Activated naive CD8-positive, alpha-beta T cell (primary cell): ENCODE results near the gene CSNK1E.
A peak's percentile ranks its signal among the peaks of the same experiment; 100 is the strongest.
"Not testable (repeated sequence)": the region's sequence is repeated elsewhere in the genome, so short reads cannot be mapped to it uniquely, and the experiment has no call there.

Experiments used
- H3K27ac Mint-ChIP-seq: one replicate; pipeline ENCODE4 v1.8.0; 2021; ENCODE audit warnings: mixed read lengths
- H3K27me3 Mint-ChIP-seq: one replicate; pipeline ENCODE4 v1.8.0; 2021; ENCODE audit warnings: mixed read lengths
- H3K36me3 Mint-ChIP-seq: one replicate; pipeline ENCODE4 v1.8.0; 2021; ENCODE audit warnings: mixed read lengths
- H3K4me1 Mint-ChIP-seq: one replicate; pipeline ENCODE4 v1.8.0; 2021; ENCODE audit warnings: low read depth, mixed read lengths
- H3K4me3 Mint-ChIP-seq: one replicate; pipeline ENCODE4 v1.8.0; 2021; ENCODE audit warnings: mild to moderate bottlenecking, mixed read lengths
- H3K9me3 Mint-ChIP-seq: one replicate; pipeline ENCODE4 v1.8.0; 2021; ENCODE audit warnings: low read depth, mixed read lengths

Gene CSNK1E

DNA sequence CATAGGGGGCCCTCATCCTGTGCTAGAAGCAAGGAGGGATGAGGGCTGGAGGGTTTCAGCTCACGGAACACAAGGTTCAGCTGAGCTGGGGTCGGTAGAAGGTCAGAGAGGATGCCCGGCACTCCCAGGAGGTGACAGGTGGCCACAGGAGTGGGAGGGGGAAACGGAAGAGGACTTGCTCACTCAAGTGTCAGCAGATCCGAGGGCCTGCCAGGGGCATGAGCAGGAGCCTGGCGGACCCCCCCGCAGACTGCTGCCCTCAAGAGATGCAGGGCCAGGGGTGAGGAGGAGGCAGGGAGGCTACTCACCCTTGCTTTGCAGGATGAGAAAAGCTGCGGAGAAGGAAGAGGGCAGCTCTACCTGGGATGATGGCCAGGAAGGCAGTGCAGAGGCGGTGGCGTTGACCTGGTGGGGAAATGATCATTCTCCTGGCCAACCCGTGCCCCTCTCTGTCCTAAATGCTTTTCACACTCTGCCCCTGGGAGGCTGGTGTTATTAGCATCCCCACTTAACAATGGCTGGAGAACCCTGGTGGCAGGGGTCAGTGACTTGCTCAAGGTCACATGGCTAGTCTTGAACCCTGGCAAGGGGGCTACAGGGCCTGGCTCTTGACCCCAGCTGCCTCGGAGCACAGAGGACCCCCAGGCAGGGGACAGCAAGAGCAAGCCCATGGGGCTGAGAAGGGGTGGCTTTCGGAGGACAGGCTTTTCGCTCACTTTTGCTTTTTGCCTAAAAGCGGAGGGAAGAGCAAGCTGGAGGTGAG is 30.1 kb upstream of the CSNK1E start:
- Mint-ChIP-seq H3K4me1 (no peaks in the 10 kb centered on the region), H3K27ac (no peak overlapping the region), H3K9me3 (no peaks in the 10 kb centered on the region), H3K4me3 (no peak overlapping the region), H3K36me3 (no peaks in the 10 kb centered on the region), H3K27me3 (peaks cover 6% of the 10 kb centered on the region)

DNA sequence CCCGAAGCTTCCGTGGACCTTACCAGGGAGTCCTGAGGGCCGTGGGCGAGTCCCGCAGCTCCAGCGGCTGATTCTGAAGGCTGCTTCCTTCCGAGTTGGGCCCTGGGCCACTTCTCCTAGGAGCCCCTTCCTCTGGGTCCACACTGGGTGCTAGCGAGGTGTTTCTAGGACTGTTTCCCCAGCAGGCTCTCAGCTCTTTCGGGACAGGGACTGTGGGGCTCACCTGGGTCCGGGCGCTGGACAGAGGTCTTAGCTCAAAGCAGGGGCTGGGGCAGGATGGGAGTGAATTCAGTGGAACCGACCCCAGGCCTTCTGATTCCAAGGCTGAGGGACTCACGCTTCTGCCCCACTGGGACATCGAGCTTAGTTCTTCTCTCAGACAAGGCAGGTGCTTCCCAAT is 29.3 kb upstream of the CSNK1E start:
- H3K4me3 Mint-ChIP-seq, result no peak overlapping the region
- no peaks in the 10 kb centered on the region for H3K4me1 Mint-ChIP-seq
- no peaks in the 10 kb centered on the region for H3K36me3 Mint-ChIP-seq
- no peaks in the 10 kb centered on the region for H3K9me3 Mint-ChIP-seq
- H3K27me3 Mint-ChIP-seq, result peaks cover 6% of the 10 kb centered on the region
- H3K27ac Mint-ChIP-seq, result no peak overlapping the region

DNA sequence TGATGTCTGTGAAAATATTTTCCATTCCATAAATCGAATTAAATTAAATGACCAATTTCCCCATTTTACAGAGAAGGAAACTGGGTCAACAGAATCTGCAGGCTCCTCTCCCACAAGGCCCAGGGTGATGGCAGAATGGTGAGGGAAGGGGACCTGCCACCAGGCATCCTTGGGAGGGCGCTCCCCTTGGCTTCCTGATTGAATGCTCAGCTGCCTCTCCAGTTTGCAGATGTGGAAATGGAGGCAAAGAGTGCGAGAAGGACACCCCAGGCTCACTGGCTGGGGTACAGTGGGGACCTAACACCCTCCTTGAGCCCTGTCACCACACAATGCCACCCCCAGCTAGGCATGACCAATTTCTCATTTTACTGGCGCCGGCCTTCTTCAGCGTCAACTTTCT is 28.5 kb upstream of the CSNK1E start:
- H3K36me3 Mint-ChIP-seq, result no peaks in the 10 kb centered on the region
- no peaks in the 10 kb centered on the region for H3K4me1 Mint-ChIP-seq
- no peaks in the 10 kb centered on the region for H3K9me3 Mint-ChIP-seq
- no peak overlapping the region for H3K27ac Mint-ChIP-seq
- no peak overlapping the region for H3K4me3 Mint-ChIP-seq
- H3K27me3 Mint-ChIP-seq, result peaks cover 6% of the 10 kb centered on the region

- H3K27ac Mint-ChIP-seq, H3K27me3 Mint-ChIP-seq, H3K4me3 Mint-ChIP-seq, H3K9me3 Mint-ChIP-seq, H3K36me3 Mint-ChIP-seq, H3K4me1 Mint-ChIP-seq: not testable (repeated sequence)
These were observed 22.7 kb upstream of the CSNK1E start for GRCh38 chr22:38339893-38340292.

- H3K27ac Mint-ChIP-seq, result no peak overlapping the region
- no peaks in the 10 kb centered on the region for H3K9me3 Mint-ChIP-seq
- no peak overlapping the region for H3K4me3 Mint-ChIP-seq
- H3K36me3 Mint-ChIP-seq, result no peaks in the 10 kb centered on the region
- peaks cover 2% of the 10 kb centered on the region for H3K27me3 Mint-ChIP-seq
- H3K4me1 Mint-ChIP-seq, result peaks cover 2% of the 10 kb centered on the region
These were observed 21.6 kb upstream of the CSNK1E start for GRCh38 chr22:38338772-38339379.

- H3K36me3 Mint-ChIP-seq, result no peaks in the 10 kb centered on the region
- H3K9me3 Mint-ChIP-seq, result no peaks in the 10 kb centered on the region
- no peak overlapping the region for H3K27ac Mint-ChIP-seq
- peaks cover 2% of the 10 kb centered on the region for H3K27me3 Mint-ChIP-seq
- peak overlapping the region; percentile 82 for H3K4me3 Mint-ChIP-seq
- H3K4me1 Mint-ChIP-seq, result peaks cover 2% of the 10 kb centered on the region
These were observed 19.5 kb upstream of the CSNK1E start for GRCh38 chr22:38336699-38337098.

DNA sequence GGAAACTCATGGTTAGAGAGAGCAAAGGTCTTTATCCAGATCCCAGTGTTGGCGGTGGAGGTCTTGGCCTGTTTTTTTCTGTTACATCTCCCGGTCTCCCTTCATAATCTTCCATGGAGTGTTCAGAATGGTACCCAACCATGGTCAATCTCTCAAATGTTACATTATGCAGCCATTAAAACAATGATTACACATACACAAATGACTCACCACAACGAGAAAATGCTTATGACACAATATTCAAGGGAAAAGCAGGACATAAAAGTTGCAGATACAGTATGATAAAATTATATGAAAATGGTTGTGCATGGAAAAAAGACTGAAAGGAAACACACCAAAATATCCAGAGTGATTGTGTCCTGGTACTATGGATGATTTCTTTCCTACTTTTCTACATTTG is 17.8 kb upstream of the CSNK1E start:
- H3K27ac Mint-ChIP-seq, result no peak overlapping the region
- H3K4me1 Mint-ChIP-seq, result peaks cover 2% of the 10 kb centered on the region
- H3K4me3 Mint-ChIP-seq, result peak overlapping the region; percentile 44
- peaks cover 2% of the 10 kb centered on the region for H3K27me3 Mint-ChIP-seq
- H3K9me3 Mint-ChIP-seq, result no peaks in the 10 kb centered on the region
- no peaks in the 10 kb centered on the region for H3K36me3 Mint-ChIP-seq

- Mint-ChIP-seq H3K4me3 (no peak overlapping the region), H3K36me3 (no peaks in the 10 kb centered on the region), H3K27ac (no peak overlapping the region), H3K27me3 (no peaks in the 10 kb centered on the region), H3K9me3 (no peaks in the 10 kb centered on the region), H3K4me1 (peaks cover 4% of the 10 kb centered on the region)
These were observed 10.6 kb upstream of the CSNK1E start for GRCh38 chr22:38327805-38328204.

- Mint-ChIP-seq H3K9me3 (no peaks in the 10 kb centered on the region), H3K27ac (peak overlapping the region; percentile 64), H3K27me3 (no peaks in the 10 kb centered on the region), H3K4me3 (no peak overlapping the region), H3K4me1 (peaks cover 4% of the 10 kb centered on the region), H3K36me3 (no peaks in the 10 kb centered on the region)
These were observed 10.2 kb upstream of the CSNK1E start for GRCh38 chr22:38327396-38327795.

DNA sequence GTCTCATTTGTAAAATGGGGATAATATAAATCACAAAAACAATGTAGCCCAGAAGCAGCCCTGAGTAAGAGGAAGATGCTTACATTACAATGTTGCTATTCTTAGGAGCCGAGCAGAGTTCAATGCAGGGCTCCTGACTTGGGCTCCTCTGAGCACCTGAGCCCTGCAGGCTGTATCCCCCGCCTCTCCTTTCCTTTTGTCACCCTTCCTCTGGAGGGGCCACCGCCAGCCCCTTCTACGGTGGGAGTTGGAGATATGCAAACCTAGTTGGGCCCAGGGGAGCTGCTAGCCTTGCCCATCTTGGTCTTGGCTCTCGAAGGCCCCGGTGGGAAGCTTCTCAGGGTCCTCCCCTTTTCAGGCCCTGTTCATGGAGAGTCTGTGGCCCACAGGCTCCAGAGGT is 8.4 kb upstream of the CSNK1E start:
- peaks cover 4% of the 10 kb centered on the region for H3K4me1 Mint-ChIP-seq
- H3K27ac Mint-ChIP-seq, result no peak overlapping the region
- H3K4me3 Mint-ChIP-seq, result no peak overlapping the region
- H3K9me3 Mint-ChIP-seq, result no peaks in the 10 kb centered on the region
- no peaks in the 10 kb centered on the region for H3K36me3 Mint-ChIP-seq
- H3K27me3 Mint-ChIP-seq, result no peaks in the 10 kb centered on the region

- H3K9me3 Mint-ChIP-seq, result no peaks in the 10 kb centered on the region
- H3K4me1 Mint-ChIP-seq, result peaks cover 8% of the 10 kb centered on the region
- no peaks in the 10 kb centered on the region for H3K27me3 Mint-ChIP-seq
- no peaks in the 10 kb centered on the region for H3K36me3 Mint-ChIP-seq
- H3K27ac Mint-ChIP-seq, result no peak overlapping the region
- H3K4me3 Mint-ChIP-seq, result no peak overlapping the region
These were observed 3.6 kb upstream of the CSNK1E start for GRCh38 chr22:38320605-38321402.

- H3K27me3 Mint-ChIP-seq, result no peaks in the 10 kb centered on the region
- H3K4me1 Mint-ChIP-seq, result peaks cover 25% of the 10 kb centered on the region
- H3K27ac Mint-ChIP-seq, result no peak overlapping the region
- H3K36me3 Mint-ChIP-seq, result no peaks in the 10 kb centered on the region
- peak overlapping the region; percentile 25 for H3K4me3 Mint-ChIP-seq
- H3K9me3 Mint-ChIP-seq, result no peaks in the 10 kb centered on the region
These were observed 1.9 kb upstream of the CSNK1E start for GRCh38 chr22:38318792-38319773.

- Mint-ChIP-seq H3K4me1 (peaks cover 32% of the 10 kb centered on the region), H3K27me3 (no peaks in the 10 kb centered on the region), H3K27ac (peak overlapping the region; percentile 77), H3K9me3 (no peaks in the 10 kb centered on the region), H3K4me3 (peak overlapping the region; percentile 77), H3K36me3 (no peaks in the 10 kb centered on the region)
These were observed 922 bp upstream of the CSNK1E start for GRCh38 chr22:38317995-38318715.
